ENCODE measurements around the gene AKR1C2.
"Not testable (repeated sequence)": the region's sequence is repeated elsewhere in the genome, so short reads cannot be mapped to it uniquely, and the experiment has no call there.

- not testable (repeated sequence) for TF ChIP-seq REST (IDR thresholded peaks at IDR 0.05); POLR2A (IDR thresholded peaks at IDR 0.05; ENCODE audit: low read length); SMC3 (IDR thresholded peaks at IDR 0.05)
- TF ChIP-seq, protein P1, sequence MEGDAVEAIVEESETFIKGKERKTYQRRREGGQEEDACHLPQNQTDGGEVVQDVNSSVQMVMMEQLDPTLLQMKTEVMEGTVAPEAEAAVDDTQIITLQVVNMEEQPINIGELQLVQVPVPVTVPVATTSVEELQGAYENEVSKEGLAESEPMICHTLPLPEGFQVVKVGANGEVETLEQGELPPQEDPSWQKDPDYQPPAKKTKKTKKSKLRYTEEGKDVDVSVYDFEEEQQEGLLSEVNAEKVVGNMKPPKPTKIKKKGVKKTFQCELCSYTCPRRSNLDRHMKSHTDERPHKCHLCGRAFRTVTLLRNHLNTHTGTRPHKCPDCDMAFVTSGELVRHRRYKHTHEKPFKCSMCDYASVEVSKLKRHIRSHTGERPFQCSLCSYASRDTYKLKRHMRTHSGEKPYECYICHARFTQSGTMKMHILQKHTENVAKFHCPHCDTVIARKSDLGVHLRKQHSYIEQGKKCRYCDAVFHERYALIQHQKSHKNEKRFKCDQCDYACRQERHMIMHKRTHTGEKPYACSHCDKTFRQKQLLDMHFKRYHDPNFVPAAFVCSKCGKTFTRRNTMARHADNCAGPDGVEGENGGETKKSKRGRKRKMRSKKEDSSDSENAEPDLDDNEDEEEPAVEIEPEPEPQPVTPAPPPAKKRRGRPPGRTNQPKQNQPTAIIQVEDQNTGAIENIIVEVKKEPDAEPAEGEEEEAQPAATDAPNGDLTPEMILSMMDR (IDR thresholded peaks at IDR 0.05), result not testable (repeated sequence)
Observed at GRCh38 chr10:4942931-4943330, 60.7 kb downstream of the AKR1C2 start.

Measured in A549 (cell line).